Measurements from ENCODE around the gene TAB3.

DNA sequence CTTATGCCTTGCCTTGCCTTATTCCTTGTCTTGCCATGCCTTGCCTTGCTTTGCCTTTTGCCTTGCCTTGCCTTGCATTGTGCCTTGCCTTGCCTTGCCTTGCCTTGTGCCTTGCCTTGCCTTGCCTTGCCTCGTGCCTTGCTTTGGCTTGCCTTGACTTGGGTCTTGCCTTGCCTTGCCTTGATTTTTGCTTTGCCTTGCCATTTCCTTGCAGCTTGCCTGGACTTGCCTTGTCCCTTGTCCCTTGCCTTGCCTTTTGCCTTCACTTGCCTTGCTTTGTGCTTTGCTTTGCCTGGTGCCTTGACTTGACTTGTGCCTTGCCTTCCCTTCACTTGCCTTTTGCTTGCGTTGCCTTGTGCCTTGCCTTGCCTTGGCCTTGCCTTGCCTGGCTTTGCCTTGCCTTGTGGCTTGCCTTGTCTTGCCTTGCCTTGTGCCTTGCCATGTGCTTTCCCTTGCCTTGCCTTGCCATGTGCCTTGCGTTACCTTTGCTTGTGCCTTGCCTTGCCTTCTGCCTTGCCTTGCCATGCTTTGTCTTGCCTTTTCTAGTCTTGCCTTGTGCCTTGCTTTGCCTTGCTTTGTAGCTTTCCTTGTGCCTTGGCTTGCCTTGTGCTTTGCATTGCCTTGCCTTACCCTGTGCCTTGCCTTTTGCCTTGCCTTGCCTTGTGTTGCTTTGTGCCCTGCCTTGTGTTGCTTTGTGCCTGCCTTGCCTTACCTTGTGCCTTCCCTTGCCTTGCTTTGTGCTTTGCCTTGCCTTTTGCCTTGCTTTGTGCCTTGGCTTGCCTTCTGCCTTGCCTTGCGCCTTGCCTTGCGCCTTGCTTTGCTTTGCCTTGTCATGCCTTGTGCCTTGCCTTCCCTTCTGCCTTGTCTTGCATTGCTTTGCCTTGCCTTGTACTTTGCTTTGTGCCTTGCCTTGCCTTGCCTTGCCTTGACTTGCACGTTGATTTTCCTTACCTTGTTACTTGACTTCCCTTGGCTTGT lies 92.8 kb downstream of the TAB3 start:
- TF ChIP-seq CHD1 (IDR thresholded peaks at IDR 0.05; ENCODE audit: low read depth, low read length) (no peak), MXI1 (IDR thresholded peaks at IDR 0.05; ENCODE audit: borderline replicate concordance, low read depth, low read length) (no peak), POLR2A (IDR thresholded peaks at IDR 0.05; ENCODE audit: low read depth, low read length) (no peak), BHLHE40 (IDR thresholded peaks at IDR 0.05; ENCODE audit: low read depth, low read length) (no peak), SMC3 (IDR thresholded peaks at IDR 0.05; ENCODE audit: low read depth, low read length) (no peak), RFX5 (IDR thresholded peaks at IDR 0.05; ENCODE audit: low read depth, low read length) (no peak)
- TF ChIP-seq, protein P1, sequence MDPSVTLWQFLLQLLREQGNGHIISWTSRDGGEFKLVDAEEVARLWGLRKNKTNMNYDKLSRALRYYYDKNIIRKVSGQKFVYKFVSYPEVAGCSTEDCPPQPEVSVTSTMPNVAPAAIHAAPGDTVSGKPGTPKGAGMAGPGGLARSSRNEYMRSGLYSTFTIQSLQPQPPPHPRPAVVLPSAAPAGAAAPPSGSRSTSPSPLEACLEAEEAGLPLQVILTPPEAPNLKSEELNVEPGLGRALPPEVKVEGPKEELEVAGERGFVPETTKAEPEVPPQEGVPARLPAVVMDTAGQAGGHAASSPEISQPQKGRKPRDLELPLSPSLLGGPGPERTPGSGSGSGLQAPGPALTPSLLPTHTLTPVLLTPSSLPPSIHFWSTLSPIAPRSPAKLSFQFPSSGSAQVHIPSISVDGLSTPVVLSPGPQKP (IDR thresholded peaks at IDR 0.05; ENCODE audit: borderline replicate concordance, low read depth, low read length) = no peak
- TF ChIP-seq, protein P2, sequence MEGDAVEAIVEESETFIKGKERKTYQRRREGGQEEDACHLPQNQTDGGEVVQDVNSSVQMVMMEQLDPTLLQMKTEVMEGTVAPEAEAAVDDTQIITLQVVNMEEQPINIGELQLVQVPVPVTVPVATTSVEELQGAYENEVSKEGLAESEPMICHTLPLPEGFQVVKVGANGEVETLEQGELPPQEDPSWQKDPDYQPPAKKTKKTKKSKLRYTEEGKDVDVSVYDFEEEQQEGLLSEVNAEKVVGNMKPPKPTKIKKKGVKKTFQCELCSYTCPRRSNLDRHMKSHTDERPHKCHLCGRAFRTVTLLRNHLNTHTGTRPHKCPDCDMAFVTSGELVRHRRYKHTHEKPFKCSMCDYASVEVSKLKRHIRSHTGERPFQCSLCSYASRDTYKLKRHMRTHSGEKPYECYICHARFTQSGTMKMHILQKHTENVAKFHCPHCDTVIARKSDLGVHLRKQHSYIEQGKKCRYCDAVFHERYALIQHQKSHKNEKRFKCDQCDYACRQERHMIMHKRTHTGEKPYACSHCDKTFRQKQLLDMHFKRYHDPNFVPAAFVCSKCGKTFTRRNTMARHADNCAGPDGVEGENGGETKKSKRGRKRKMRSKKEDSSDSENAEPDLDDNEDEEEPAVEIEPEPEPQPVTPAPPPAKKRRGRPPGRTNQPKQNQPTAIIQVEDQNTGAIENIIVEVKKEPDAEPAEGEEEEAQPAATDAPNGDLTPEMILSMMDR (conservative IDR thresholded peaks at IDR 0.05; ENCODE audit: low read depth, low read length) = no peak

All from IMR-90 (cell line).